Superior temporal gyrus (tissue), 1 donor: ENCODE results near the gene TENM3.

Source experiments
- DNase-seq: peaks from one replicate; pipeline ENCODE4 v3.0.0-alpha.2; 2016; ENCODE audit errors: extremely low spot score

Gene TENM3

DNA sequence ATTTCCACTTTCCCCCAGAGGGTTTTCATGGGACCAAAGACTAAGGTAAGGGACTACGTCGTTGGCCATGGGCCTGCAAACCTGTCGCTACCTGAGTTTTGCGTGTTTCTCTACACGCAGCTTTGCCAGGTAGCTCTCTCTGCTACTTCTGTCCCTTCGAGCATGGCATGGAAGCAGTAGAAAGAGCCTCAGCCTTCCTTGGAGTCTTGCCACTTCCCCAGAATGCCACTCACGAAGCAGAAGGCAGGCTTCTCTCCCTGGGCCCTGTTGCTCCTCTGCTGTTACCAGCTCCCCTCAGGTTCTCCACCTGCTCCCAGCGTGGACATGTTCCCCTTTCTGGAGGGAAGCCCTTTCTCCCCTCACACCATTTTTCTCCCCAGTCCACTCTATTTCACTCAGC lies 381.1 kb downstream of the TENM3 start:
- DNase-seq = no peak

DNA sequence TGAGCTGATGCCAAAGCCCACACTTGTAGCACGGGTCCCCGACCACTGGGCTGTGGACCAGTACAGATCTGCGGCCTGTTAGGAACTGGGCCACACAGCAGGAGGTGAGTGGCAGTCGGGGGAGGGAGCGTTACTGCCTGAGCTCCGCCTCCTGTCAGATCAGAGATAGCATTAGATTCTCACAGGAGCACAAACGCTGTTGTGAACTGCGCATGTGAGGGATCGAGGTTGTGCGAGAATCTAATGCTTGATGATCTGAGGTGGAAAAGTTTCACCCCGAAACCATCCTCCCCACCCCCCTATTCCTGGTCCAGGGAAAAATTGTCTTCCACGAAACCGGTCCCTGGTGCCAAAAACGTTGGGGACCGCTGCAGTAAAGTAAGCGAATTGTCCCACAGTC lies 382.0 kb downstream of the TENM3 start:
- no peak for DNase-seq

DNA sequence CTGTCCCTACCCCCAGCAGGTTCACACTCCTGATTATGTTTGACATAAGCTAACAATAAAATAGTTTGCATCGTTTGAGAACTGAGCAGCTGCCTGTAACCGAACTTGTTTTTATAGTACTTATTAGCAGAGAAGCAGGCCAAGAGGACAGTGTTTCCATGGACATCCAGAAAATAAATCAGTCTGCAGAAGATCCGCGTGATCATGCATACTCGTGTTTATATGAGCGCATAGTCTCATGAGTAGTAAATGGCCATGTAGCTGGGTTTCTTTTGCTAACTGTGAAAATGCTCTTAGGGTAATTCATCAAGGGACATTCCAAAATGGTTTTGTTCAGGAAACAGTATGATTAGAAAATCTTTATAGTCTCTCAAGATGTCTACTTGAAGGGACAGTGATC lies 384.8 kb downstream of the TENM3 start:
- no peak for DNase-seq

- no peak for DNase-seq
These were observed 385.3 kb downstream of the TENM3 start for GRCh38 chr4:182628544-182628943.

DNA sequence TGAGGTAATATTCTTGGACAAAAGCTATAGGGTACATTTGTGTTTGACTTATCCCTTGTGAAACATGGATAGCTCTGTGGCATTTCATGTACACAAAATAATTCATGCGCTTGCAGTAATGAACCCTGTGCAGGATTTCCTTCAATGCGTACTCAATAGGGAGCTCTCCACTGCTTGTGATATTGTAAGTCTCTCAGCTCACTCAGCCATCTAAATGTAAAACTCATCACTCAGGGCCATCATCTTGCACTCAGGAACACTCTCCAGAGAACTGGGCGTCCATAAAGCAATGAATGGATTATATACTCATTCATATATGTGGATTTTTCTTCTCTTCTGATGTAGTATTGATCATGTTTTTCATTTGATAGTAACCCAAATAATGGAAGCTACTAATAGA lies 385.9 kb downstream of the TENM3 start:
- DNase-seq = no peak

DNA sequence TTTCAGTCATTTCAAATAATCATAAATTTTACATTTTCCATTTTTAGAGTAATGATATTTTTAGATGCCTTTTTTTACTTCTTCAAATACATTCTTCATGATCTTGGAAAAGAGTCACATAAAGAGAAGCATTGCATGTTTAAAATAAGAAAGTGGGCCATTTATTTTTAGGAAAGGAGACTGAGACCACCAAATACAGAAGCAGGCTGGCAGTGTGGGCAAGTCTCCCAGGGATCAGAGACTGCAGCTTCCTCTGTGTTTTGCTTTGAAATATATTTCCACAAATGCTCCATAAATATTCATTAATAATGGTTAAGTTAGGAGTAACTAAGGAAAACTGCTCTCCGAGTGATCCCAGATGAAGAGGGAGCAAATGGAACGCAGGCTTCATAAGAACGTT lies 397.3 kb downstream of the TENM3 start:
- DNase-seq = no peak

DNA sequence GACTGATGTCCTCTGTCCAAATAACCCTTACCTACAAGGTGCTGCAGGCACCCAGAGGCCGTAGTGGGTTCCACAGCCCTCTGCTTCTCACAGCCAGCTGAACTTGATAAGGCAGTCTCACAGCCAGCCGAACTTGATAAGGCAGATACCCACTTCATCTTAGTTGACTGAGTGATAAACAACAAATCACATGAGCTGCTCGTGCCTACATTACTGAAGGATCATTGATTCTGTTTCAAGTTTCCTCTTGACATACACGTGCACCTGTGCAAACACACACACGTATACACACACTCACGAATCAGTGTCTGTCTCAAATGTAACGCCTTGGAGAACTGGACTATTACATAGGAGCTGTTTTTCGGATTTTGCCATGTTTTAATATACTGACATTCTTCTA lies 397.7 kb downstream of the TENM3 start:
- no peak for DNase-seq

DNA sequence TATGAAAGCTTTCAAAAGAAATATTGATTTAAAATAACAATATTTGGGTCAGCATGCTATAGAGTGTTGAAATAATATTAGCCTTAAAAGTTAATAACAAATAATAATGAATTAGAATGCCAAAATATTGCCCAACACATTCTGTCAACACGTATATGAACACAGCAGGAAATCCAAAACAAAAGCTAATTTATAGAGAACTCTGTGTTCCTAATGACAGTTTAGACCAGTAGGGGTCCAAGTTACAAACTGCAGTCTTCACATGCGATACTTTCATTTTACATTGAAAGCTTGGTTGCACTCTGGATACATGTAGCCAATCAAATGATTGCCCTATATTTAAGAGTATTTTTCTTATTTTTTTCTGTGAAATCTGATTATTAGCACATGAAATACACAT lies 399.6 kb downstream of the TENM3 start:
- DNase-seq = no peak

DNA sequence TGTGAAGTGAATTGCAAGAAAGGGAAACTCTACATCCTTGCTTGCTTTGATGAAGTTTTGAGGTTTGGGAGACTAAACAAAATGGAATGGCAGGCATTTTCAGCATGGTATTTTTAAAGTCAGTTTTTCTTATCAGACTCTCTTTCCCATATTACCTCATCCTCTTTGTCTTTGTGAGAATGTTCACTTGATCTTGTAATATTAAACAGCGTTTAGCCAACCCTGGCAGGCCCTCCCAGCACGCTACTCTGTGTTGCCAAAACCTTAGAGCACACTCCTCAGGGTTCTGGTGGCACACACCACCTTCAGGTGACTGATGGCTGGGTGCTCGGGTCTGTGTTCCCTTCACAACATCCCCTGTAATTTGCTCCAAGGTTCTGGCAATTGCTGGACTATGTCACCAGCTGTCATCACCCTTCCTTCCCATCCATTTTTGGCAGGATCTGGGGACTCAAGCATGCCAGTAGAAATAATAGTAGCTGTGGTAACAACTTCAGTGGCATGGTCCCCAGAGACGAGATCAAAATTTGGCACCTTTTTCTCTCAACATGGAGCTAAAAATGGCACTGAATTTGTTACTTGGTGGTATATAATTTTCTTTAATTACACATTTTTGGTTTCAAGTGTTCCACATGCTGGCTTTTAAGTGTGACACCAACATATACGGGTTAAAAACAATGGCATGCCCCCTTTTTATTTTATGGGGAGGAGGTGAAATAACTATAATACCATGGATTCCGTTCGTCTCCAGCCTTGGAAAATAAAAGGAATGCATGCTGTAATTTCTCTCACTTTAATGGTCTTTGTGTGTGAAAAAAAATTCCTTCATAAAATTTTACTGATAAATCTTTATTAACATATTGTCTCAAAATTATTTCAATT lies 400.8 kb downstream of the TENM3 start:
- DNase-seq = no peak

GRCh38 chr4:182644683-182645050 lies 401.5 kb downstream of the TENM3 start:
- no peak for DNase-seq

DNA sequence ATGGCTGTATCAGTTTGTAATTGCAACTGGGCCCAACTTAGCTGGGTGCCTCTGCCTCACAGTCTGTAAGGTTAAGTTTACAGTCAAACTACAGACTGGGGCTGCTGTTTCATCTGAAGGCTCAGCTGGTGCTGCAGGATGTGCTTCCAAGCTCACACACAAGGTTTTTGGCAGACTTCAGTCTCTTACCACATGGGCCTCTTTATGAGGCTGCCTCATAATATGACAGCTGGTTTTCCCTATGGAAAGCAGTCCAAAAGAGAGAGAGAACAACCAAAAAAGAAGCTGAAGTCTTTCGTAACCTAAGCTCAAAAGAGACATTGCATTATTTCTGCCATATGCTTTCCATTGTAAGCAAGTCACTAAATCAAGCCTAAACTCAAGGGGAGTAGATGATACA lies 402.3 kb downstream of the TENM3 start:
- no peak for DNase-seq

DNA sequence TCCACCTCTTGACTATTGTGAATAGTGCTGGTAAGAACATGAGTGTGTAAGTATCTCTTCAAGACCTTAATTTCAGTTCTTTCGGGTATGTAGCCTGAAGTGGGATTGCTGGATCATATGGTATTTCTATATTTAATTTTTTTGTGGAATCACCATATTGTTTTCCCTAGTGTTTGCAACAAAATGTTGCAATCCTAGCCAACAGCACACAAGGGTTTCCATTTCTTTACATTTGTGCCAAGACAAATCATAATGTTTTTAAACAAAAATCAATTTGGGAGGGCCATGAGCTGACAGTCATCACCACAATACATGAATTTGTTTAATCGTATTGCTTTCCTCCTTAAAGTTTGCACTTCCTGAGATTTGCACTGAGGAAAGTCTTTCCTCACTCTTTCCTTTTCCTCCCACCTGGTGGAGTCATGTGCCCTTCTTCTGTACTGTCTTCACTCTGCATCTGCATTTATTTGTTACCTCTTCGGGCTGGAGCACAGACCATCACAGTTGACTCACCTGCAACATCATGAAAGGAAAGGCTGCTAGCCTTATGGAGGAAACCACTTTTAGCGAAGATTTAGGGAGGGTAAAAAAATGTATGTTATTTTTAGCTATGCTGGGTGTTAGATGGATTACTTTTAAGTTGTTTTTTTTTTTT lies 404.6 kb downstream of the TENM3 start:
- no peak for DNase-seq

- no peak for DNase-seq
These were observed 405.6 kb downstream of the TENM3 start for GRCh38 chr4:182648766-182649165.

DNA sequence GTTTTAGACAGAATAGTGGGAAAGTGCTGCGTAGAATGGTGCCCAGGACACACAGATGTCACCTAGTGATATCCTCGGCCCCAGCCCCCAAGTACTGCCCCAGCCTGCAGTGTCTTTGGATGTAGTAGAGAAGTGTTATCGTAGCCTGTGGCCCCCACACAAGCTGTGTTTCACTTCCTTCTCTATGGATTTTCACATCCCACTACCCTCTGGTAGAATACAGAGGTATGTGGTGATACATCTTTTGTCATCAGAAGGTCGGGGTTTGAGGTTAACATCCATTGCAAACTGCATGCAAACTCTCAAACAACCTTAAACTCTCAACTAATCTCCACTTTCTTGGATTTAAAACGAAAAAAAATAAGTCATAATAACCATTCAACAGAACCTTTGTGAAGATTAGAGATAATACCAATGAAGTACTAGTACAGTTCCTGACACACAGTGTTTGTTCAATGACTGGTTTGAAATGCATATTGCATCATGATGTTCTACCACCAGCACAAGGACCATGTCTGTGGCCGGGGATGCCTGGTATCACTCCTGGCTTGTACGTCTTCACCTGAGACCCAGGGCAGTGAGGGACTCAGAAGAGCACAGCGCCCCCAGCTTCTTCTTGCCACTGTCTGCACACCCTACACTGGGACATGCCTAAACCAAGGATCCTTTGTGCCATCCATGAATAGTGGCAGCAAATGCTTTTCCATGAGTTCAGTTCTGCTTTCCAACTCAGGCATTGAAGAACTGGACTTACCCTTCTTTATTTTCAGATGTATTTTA lies 406.7 kb downstream of the TENM3 start:
- DNase-seq = no peak

DNA sequence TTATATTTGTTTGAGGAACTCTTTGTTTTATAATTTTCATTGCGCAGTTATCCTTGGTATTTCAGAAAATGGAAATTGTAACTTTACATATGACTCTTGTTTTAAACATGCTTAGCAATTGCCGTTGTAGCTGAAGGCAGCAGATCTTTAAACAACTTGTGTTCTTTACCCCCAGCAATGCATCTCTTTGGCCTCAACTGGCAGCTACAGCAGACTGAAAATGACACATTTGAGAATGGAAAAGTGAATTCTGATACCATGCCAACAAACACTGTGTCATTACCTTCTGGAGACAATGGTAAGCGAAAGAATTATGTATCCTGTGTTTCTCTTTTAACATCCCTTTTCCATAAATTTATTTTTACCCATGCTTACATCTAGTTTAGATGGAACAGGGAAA lies 410.4 kb downstream of the TENM3 start:
- DNase-seq = no peak

DNA sequence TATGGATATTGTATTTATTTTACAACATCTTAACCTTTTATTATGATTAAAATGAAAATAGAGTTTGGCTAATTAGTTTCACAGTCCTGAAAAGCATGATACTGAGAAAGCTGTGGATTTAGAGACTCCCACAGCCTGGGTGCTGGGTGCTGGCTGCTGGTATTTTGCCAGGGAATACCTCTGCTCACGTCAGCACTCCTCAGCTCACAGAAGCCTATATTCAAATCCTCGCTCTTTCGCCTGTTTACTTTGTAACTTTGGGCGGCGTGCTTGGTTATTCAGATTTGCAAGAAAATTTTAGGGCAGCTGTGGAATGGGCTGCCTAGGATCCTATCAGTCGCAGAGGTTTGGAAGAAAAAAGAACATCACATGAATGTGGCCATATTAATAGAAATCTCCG lies 412.1 kb downstream of the TENM3 start:
- no peak for DNase-seq

- DNase-seq = no peak
These were observed 419.3 kb downstream of the TENM3 start for GRCh38 chr4:182662551-182662950.

DNA sequence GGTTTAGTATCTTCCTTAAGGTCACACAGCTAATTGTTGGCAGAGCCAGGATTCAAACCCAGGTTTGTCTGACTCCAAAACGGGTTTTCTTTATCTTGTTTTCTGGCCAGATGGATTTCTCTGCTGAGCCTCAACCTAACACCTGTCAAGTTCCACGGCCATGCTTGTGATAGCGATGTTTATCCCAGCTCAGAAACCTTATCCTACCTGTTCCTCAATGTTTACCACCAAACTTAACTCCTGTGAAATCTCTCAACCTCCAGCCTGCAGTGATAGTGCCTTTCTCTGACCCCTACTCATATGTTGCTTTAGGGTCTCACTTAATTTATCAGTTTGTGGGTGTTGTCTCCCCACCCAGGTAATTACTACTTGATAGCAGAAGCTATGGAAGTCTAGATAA lies 428.0 kb downstream of the TENM3 start:
- no peak for DNase-seq

GRCh38 chr4:182671749-182672148 lies 428.5 kb downstream of the TENM3 start:
- DNase-seq = no peak

GRCh38 chr4:182678590-182678989 lies 435.4 kb downstream of the TENM3 start:
- DNase-seq = no peak

- DNase-seq = no peak
These were observed 436.3 kb downstream of the TENM3 start for GRCh38 chr4:182679533-182679932.

DNA sequence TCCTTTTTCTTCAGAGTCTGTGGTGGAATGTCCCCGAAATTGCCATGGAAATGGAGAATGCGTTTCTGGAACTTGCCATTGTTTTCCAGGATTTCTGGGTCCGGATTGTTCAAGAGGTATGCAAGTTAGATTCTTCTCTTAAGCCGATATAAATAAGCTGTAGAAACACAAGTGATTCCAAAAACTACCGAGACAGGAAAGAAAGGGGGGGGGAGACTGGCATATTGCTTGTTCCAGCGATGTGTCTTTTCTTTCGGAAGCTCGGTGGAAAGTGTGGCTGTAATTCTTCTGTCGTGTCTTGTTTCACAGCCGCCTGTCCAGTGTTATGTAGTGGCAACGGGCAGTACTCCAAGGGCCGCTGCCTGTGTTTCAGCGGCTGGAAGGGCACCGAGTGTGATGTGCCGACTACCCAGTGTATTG lies 437.0 kb downstream of the TENM3 start:
- DNase-seq = peak; percentile 30

DNA sequence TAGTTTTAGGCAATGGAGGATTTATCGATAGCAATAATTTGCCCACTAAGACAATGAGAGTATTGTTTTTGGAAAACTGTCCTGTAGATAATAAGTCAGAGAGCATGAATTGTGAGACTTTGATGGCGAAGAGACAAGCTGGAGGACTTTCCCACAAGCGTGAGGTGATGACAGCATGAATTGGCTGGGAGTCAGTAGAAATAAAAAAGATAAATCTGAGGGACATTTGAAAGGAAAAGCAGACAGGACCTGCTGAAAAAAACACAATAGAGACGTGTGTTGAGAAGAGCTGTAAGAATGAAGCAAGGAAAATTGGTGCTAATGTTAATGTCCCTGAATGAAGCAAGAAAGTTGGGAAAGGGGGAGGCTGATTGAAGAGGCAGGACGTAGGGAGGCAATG lies 440.5 kb downstream of the TENM3 start:
- DNase-seq = no peak
